Testis (tissue), 2 donors: ENCODE results near the gene DGKB.

ENCODE experiments used
- CTCF ChIP-seq, 3 experiments: fragments of 450-650 bp in 2 of 3; fragments of 200-600 bp in 1 of 3; sonication (generic) in 1 of 3; IDR thresholded peaks; one replicate each; pipeline ENCODE4 v1.5.1; 2016 to 2019; ENCODE audit warnings: antibody characterized with exemption in 3 of 3, mild to moderate bottlenecking in 2 of 3, moderate library complexity in 1 of 3
- POLR2A ChIP-seq: fragments of 450-650 bp; IDR thresholded peaks from one replicate; pipeline ENCODE4 v1.6.1; 2017; ENCODE audit warnings: antibody characterized with exemption, mild to moderate bottlenecking, moderate library complexity

GRCh38 chr7:14380881-14381280 lies 521.7 kb downstream of the DGKB start:
- TF ChIP-seq CTCF (IDR thresholded peaks at IDR 0.05) (no peak), POLR2A (no peak)
